Gastrocnemius medialis (tissue), 4 donors: ENCODE data around the gene PDE4B.

ENCODE experiments used
- CTCF ChIP-seq, 5 experiments: fragments of 450-650 bp in 3 of 5; fragments of 200-600 bp in 2 of 5; sonication (generic) in 2 of 5; IDR thresholded peaks in 4 of 5; conservative IDR thresholded peaks in 1 of 5; 1 replicate in 4 of 5; 2 replicates in 1 of 5; pipeline ENCODE4 v1.5.1; 2016 to 2019; ENCODE audit warnings: antibody characterized with exemption in 5 of 5, mild to moderate bottlenecking in 3 of 5, moderate library complexity in 3 of 5
- POLR2A ChIP-seq, 2 donors: fragments of 450-650 bp; IDR thresholded peaks; one replicate each; pipeline ENCODE4 v1.6.1; 2017; ENCODE audit warnings: antibody characterized with exemption in 2 of 2, mild to moderate bottlenecking in 2 of 2, moderate library complexity in 2 of 2

DNA sequence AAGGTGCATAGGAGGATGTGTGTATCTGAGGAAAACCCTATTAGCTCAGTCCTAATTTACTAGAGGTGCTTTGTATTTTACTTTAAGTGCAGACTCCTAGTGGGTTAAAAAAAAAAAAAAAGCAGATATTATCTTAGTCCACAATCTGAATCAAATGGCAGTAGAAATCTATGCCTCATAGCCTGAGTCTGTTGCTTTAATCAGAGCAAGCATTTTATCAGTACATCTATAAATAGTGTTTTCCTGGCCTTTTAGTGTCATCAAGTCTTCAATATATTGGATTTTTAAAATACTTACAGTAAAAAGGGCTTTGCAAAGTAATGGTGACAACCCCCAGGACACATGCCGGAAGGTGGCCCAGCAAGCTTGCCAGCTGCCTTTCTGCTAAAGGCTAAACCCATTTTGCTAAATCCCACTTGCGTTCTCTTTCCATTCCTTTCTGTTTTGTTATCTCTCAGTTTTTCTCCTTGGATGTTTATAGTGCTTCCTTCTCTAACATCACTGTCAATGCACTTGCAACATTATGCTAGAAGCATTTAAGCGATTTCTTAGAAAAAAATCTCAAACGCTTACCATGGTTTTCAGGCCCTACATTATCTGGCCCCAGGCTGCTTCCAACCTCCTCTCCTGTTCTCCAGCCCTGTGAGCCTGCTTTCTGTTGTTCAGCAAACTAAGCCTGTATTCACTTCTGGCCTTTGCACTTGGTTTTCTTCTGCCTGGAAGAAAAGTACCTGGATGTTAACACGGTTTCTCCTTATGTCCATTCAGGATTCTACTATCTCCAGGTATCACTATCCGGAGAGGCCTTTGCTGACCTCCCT, 206.3 kb downstream of the PDE4B start:
- TF ChIP-seq POLR2A (IDR thresholded peaks at IDR 0.05) (no peak), CTCF (IDR thresholded peaks at IDR 0.05 in 4 of 5, conservative IDR thresholded peaks at IDR 0.05 in 1 of 5) (no peak)
